ENCODE measurements around the gene GAREM1. TPM values are rescaled to one million over a fixed set of nuclear protein-coding genes. Genes with fewer than 3 reads are reported as not detected.
"Not testable (repeated sequence)": the region's sequence is repeated elsewhere in the genome, so short reads cannot be mapped to it uniquely, and the experiment has no call there.

The GAREM1 gene
- polyA plus RNA-seq, 1 donor: 8.1 TPM

- DNase-seq: no peak
These were observed 218.4 kb downstream of the GAREM1 start for GRCh38 chr18:32252141-32252860.

- no peak for DNase-seq
These were observed 219.2 kb downstream of the GAREM1 start for GRCh38 chr18:32251466-32251865.

- no peak for DNase-seq
These were observed 221.3 kb downstream of the GAREM1 start for GRCh38 chr18:32249147-32249929.

- no peak for DNase-seq
These were observed 225.8 kb downstream of the GAREM1 start for GRCh38 chr18:32244881-32245280.

GRCh38 chr18:32243358-32243757 is 227.3 kb downstream of the GAREM1 start:
- DNase-seq: no peak

- no peak for DNase-seq
These were observed 228.3 kb downstream of the GAREM1 start for GRCh38 chr18:32242395-32242794.

- DNase-seq: no peak
These were observed 231.9 kb downstream of the GAREM1 start for GRCh38 chr18:32238635-32239268.

- DNase-seq: no peak
These were observed 233.6 kb downstream of the GAREM1 start for GRCh38 chr18:32237049-32237448.

GRCh38 chr18:32233348-32233747 is 237.3 kb downstream of the GAREM1 start:
- DNase-seq: not testable (repeated sequence)

- no peak for DNase-seq
These were observed 251.2 kb downstream of the GAREM1 start for GRCh38 chr18:32219431-32220018.

GRCh38 chr18:32216390-32216789 is 254.3 kb downstream of the GAREM1 start:
- DNase-seq: no peak

GRCh38 chr18:32213693-32214092 is 257.0 kb downstream of the GAREM1 start:
- DNase-seq: no peak

Measured in hindlimb muscle (tissue), 1 donor.